OCI-LY3 (cell line): Measurements from ENCODE around the gene STMP1.

Experiments
- CTCF ChIP-seq: fragments of 200-600, 300-600 bp; sonication (generic); IDR thresholded peaks from 2 replicates; pipeline ENCODE4 v1.5.1; 2014; ENCODE audit warnings: antibody characterized with exemption, low read length, low read depth
- EZH2phosphoT487 ChIP-seq: fragments of 200-600 bp; shearing (Covaris generic); IDR thresholded peaks from 2 replicates; pipeline ENCODE4 v1.6.1; 2018; ENCODE audit warnings: antibody characterized with exemption, mixed run types, low read depth

- TF ChIP-seq CTCF (no peak), EZH2phosphoT487 (no peak)
Measured at GRCh38 chr7:135666156-135666555, 3.8 kb downstream of the STMP1 start.
